ENCODE data around the gene BGN.

The BGN gene

DNA sequence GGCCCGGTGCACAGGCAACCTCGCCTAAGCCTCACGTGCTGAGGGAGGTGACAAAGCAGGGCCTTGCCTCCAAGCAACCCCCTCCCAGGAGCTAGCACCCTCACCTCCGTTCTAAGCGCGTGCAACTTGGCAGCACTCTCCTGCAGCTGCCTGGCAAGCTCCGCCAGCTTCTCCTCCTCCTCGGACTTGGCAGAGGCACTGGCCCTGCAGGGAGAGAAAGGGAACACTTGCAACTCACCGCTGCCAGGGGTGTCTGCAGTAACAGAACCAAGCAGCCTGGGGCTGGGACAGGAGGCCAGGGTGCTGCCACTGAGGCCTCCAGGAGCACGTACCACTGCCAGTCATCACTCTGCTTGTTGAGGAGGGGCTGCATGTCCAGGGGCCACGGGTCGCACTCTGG lies 38.6 kb upstream of the BGN start:
- no peaks in the 10 kb centered on the region for H3K9me3 Mint-ChIP-seq
- H3K27me3 Mint-ChIP-seq (ENCODE audit: low read depth): no peaks in the 10 kb centered on the region
- H3K4me3 Mint-ChIP-seq: no peak overlapping the region
- peaks cover 8% of the 10 kb centered on the region for H3K36me3 Mint-ChIP-seq (ENCODE audit: low read depth)
- H3K27ac Mint-ChIP-seq: no peak overlapping the region
- H3K4me1 Mint-ChIP-seq (ENCODE audit: low read depth): no peaks in the 10 kb centered on the region

DNA sequence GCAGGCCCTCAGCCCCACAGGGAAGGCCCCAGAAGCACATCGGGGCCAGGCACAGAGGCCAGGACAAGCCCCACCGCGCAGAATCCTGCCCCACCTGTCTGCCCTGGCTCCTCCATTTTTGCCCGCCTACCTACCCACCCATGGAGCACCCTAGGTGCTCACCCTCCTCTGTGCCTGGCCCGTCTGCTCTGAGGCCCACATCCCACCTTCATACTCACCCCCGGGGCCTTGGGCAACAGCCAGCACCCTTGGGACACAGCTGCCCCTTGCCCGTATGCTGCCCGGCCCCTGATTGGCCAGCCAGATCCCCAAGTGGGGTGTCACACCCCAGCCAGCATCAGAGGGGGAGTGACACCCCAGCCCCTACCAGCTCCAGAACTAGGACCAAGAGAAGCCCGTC lies 38.1 kb upstream of the BGN start:
- Mint-ChIP-seq H3K27me3 (ENCODE audit: low read depth) (no peaks in the 10 kb centered on the region), H3K4me3 (no peak overlapping the region), H3K9me3 (no peaks in the 10 kb centered on the region), H3K4me1 (ENCODE audit: low read depth) (no peaks in the 10 kb centered on the region), H3K27ac (no peak overlapping the region), H3K36me3 (ENCODE audit: low read depth) (peaks cover 8% of the 10 kb centered on the region)

DNA sequence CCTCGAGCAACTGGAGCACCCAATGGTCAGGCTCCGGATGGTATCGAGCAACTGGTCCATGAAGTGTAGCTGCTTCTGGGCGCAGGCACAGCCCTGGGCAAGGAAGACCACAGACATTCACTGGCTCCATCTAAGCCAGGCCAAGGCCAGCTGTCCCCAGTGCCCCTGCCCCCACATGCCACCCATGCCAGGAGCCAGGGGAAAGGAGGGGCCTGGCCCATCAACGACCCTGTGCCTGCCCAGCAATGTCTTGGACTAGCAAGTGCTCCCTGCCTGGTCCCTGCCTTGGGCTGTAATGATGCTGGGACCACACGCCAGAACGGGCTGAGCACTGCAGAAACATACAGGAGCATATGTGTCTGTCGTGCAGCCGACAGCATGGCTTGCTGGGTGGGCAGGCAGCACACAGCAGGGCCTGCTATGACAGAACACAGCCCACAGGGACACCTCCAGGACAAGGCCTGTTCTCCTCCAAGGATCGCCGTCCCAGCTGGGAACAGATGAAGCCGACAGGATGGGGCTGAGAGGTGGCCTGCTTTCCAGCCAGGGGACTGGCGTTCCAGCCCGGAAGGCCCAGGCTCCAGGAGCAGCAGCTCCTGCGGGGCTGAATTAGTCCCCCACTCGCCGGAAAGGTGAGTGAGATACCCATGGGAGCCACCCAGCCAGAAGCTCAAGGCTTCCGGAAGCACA lies 37.5 kb upstream of the BGN start:
- H3K27me3 Mint-ChIP-seq (ENCODE audit: low read depth): no peaks in the 10 kb centered on the region
- peaks cover 8% of the 10 kb centered on the region for H3K36me3 Mint-ChIP-seq (ENCODE audit: low read depth)
- H3K4me1 Mint-ChIP-seq (ENCODE audit: low read depth): no peaks in the 10 kb centered on the region
- no peak overlapping the region for H3K27ac Mint-ChIP-seq
- no peak overlapping the region for H3K4me3 Mint-ChIP-seq
- H3K9me3 Mint-ChIP-seq: no peaks in the 10 kb centered on the region

DNA sequence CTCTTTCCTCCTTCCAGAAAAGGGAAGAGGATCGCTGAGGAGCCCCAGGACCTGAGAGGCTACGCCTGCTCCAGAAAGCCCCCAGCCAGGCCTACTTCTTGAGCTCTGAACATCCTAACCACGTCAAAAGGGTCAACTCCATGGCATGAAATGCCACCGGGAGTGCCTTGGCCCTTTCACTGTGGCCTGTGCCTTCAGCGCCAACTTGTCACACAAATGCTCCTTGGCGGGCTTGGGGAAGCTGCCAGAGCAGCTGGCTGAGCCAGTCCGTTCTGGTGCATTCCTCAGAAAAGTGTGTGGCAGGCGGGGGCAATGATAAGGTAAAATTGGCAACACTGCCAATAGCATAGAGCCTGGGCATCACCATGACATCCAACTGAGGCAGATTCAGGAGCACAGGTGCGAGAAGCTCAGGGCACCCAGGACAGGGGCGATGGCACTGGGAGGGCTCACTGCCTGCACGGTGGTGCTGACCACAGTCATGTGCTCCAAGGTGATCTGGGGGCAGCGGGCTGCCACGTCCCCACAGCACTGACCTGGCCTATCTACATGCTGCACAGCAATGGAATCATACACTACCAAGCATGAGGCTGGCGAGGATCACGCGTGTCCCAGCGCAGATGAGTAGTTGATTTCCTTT lies 36.8 kb upstream of the BGN start:
- H3K4me3 Mint-ChIP-seq: no peak overlapping the region
- no peaks in the 10 kb centered on the region for H3K27me3 Mint-ChIP-seq (ENCODE audit: low read depth)
- H3K4me1 Mint-ChIP-seq (ENCODE audit: low read depth): no peaks in the 10 kb centered on the region
- no peak overlapping the region for H3K27ac Mint-ChIP-seq
- no peaks in the 10 kb centered on the region for H3K9me3 Mint-ChIP-seq
- H3K36me3 Mint-ChIP-seq (ENCODE audit: low read depth): peaks cover 8% of the 10 kb centered on the region

DNA sequence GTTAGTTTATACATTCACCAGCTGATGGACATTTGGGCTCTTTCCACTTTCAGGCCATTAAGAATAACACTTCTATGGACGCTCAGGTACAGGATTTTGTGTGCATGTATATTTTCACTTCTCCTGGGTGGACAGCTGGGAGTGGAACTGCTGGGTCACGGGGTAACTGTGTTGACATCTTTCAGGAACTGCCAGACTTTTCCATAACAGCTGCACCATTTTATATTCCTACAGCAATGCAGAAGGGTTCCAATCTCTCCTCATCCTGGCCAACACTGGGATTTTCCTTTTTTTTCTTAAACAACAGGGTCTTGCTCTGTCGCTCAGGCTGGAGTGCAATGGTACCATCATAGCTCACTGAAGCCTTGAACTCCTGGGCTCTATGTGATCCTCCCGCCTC lies 36.3 kb upstream of the BGN start:
- no peaks in the 10 kb centered on the region for H3K4me1 Mint-ChIP-seq (ENCODE audit: low read depth)
- peaks cover 8% of the 10 kb centered on the region for H3K36me3 Mint-ChIP-seq (ENCODE audit: low read depth)
- H3K4me3 Mint-ChIP-seq: no peak overlapping the region
- no peaks in the 10 kb centered on the region for H3K27me3 Mint-ChIP-seq (ENCODE audit: low read depth)
- H3K27ac Mint-ChIP-seq: no peak overlapping the region
- no peaks in the 10 kb centered on the region for H3K9me3 Mint-ChIP-seq

DNA sequence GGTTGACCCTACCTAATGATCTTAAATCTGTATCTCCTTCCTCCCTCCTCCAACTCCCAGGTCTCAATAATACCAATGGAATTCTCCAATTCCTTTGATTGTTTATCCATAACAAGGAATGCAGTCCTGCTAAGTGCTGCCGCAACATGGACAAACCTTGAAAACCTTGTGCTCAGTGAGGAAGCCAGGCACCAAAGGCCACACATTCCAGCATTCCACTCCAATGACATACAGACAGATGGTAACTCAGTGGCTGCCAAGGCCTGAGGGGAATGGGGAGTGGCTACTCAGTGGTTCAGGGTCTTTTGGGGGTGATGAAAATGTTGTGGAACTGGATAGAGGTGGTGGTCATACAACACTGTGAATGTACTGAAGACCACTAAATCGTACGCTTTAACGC lies 34.8 kb upstream of the BGN start:
- H3K4me1 Mint-ChIP-seq (ENCODE audit: low read depth): no peaks in the 10 kb centered on the region
- no peak overlapping the region for H3K27ac Mint-ChIP-seq
- no peaks in the 10 kb centered on the region for H3K27me3 Mint-ChIP-seq (ENCODE audit: low read depth)
- H3K9me3 Mint-ChIP-seq: no peaks in the 10 kb centered on the region
- H3K36me3 Mint-ChIP-seq (ENCODE audit: low read depth): peaks cover 8% of the 10 kb centered on the region
- H3K4me3 Mint-ChIP-seq: no peak overlapping the region

DNA sequence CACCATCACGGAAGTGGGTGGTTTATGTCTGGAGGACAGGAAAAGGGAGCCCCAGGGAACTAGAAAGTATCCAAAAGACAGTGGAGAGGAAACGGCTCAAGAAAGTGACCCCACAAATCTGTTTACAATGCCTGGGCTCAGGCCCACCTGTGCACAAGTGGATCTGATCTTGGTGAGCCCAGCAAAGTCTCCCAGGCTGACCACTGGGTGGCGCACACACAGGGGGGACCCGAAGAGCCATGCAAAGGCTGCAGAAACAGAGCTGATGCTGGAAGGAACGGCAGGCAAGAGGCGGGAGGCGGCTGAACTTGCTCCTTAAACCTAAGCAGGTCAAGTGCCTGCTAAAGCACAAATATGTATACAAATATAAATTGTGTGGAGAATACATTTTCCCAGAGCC lies 34.0 kb upstream of the BGN start:
- Mint-ChIP-seq H3K27ac (no peak overlapping the region), H3K4me1 (ENCODE audit: low read depth) (no peaks in the 10 kb centered on the region), H3K27me3 (ENCODE audit: low read depth) (no peaks in the 10 kb centered on the region), H3K36me3 (ENCODE audit: low read depth) (peaks cover 8% of the 10 kb centered on the region), H3K9me3 (no peaks in the 10 kb centered on the region), H3K4me3 (no peak overlapping the region)

DNA sequence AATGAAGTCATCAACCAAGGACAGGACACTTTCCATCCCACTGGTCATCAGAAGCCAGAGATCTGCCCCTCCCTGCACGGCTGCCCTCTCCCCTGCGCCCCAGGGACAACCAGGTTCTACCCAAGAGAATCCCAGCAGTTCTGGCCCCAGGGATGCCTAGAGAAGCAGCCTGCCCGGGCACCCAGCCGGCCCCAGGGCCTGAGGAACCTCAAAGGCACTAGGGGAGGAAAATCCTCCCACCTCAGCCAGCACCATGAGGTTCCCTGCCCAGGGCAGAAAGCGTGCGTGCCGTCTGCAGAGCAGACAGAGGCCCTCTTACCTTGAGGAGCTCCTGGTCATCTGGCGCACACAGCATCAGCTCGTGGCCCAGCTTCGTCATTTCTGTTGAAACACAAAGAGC lies 32.5 kb upstream of the BGN start:
- H3K36me3 Mint-ChIP-seq (ENCODE audit: low read depth): peaks cover 8% of the 10 kb centered on the region
- H3K27ac Mint-ChIP-seq: no peak overlapping the region
- H3K4me1 Mint-ChIP-seq (ENCODE audit: low read depth): no peaks in the 10 kb centered on the region
- H3K27me3 Mint-ChIP-seq (ENCODE audit: low read depth): no peaks in the 10 kb centered on the region
- no peak overlapping the region for H3K4me3 Mint-ChIP-seq
- H3K9me3 Mint-ChIP-seq: no peaks in the 10 kb centered on the region

DNA sequence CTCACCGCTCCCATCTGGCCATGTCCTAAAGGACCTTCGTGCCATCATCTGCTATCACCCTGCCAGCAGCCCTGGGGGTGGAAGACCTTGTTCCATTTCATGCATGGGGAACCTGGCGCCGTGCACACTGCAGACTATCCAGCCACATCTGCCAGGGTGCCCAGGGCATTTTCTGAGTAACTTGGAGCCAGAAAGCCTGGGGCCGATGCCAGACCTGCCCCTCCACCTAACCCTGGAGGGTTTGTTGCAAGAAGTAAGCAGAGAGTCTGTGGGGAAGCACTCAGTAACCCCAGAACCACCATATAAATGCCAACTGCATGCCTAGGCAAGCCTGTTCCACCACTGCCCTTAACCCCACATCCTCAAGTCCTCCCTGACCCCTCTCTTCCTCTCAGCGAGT lies 31.7 kb upstream of the BGN start:
- Mint-ChIP-seq H3K36me3 (ENCODE audit: low read depth) (peaks cover 8% of the 10 kb centered on the region), H3K9me3 (no peaks in the 10 kb centered on the region), H3K4me1 (ENCODE audit: low read depth) (no peaks in the 10 kb centered on the region), H3K4me3 (no peak overlapping the region), H3K27ac (no peak overlapping the region), H3K27me3 (ENCODE audit: low read depth) (no peaks in the 10 kb centered on the region)

DNA sequence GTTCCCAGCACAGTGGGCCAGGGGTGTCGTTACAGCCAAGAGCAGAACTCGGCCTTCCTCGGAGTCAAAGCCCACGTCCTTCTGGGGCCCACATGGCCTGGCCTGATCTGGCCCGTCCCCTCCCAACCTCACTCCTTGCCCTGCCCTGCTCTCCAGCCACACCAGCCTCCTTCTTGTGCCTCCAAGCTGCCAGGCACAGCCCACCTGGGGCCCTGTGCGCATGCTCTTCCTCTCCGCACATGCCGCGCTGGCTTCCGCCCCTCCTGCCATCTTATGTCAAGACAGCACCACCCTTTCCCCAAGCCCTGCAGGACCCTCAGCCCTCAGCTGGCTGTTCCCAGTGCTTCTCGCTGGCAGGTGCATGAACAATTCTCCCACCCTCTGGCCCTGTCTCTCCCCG lies 31.2 kb upstream of the BGN start:
- Mint-ChIP-seq H3K4me1 (ENCODE audit: low read depth) (no peaks in the 10 kb centered on the region), H3K27me3 (ENCODE audit: low read depth) (no peaks in the 10 kb centered on the region), H3K36me3 (ENCODE audit: low read depth) (peaks cover 8% of the 10 kb centered on the region), H3K4me3 (no peak overlapping the region), H3K9me3 (no peaks in the 10 kb centered on the region), H3K27ac (no peak overlapping the region)

DNA sequence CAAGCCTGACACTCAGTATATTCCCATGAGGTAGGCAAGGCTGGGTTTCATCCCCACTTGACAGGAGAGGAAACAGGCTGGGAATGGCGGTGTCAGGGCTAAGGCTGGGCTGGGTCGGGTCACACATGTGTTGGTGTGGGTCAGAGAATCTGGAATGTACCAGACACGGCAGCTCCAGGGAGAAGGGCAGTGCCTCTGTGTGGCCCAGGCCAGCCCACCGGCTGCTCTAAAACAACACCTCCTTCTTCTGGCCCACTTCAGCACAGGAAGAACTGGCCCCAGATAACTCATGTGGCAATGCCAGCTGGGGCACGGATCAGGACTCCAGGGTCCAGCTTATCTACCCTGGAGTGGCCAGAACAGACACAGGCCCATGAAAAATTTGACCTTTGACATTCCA lies 30.7 kb upstream of the BGN start:
- Mint-ChIP-seq H3K4me1 (ENCODE audit: low read depth) (no peaks in the 10 kb centered on the region), H3K36me3 (ENCODE audit: low read depth) (peaks cover 5% of the 10 kb centered on the region), H3K4me3 (no peak overlapping the region), H3K27me3 (ENCODE audit: low read depth) (no peaks in the 10 kb centered on the region), H3K27ac (no peak overlapping the region), H3K9me3 (no peaks in the 10 kb centered on the region)

DNA sequence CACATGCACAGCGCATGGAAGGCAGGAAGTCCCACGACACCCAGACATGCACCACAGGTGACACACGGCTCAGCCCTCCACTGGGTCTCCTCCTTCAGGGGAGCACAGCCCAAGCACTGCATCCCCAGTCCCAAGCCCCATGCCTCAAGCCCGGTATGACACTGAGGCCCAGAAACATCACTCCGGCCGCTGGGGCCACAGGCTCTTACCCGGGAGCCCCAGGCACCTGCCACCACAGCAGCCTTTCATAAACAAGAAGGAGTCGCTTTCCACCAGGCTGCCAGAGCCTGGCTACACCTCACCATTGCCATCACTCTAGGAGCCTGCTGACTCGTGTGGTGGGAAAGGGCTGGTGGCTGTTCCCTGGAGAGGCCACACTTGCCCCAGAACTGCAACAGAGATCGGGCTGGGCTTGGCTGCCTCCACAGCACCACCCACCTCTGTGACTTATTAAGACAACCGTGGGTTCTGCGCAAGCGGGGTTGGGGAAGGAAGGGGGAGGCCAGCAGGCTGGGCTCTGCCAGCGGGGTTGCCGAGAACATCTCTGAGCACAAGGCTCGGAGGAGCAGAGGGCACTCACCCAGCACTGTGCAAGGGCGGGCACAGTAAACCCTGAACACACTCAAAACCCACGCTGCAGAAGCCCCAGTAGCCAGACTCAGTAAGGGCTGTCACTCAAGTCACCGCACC lies 28.9 kb upstream of the BGN start:
- no peak overlapping the region for H3K4me3 Mint-ChIP-seq
- no peak overlapping the region for H3K27ac Mint-ChIP-seq
- peaks cover 1% of the 10 kb centered on the region for H3K36me3 Mint-ChIP-seq (ENCODE audit: low read depth)
- peaks cover 2% of the 10 kb centered on the region for H3K4me1 Mint-ChIP-seq (ENCODE audit: low read depth)
- H3K27me3 Mint-ChIP-seq (ENCODE audit: low read depth): no peaks in the 10 kb centered on the region
- H3K9me3 Mint-ChIP-seq: no peaks in the 10 kb centered on the region

DNA sequence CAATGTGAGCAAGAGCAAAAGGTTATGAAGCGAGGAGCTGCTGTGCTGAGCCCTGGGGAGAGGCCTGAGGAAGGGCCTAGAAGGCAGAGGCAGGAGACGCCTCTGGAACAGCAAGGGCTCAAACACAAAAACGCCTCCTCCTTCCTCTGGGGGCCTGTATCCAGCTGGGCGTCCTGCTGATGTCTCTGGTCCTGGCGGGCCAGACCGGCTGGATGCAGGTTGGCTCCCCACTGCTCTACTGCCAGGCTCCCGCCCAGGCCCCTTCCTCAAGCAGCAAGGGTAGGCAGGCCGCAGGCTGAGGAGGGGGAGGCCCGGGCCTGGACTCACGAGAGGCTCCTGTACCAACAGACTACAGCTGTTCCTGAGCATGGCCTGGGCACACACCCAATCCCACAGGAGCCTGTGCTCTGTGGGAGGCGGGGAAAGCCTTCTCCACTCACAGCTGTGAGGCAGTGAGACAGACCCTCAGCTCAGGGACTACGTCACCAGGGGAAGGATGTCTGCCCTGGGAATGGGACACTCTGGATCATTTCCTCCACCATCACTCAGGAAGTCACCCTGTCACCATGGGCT lies 26.7 kb upstream of the BGN start:
- Mint-ChIP-seq H3K9me3 (no peaks in the 10 kb centered on the region), H3K4me3 (peak overlapping the region; percentile 10), H3K27me3 (ENCODE audit: low read depth) (no peaks in the 10 kb centered on the region), H3K36me3 (ENCODE audit: low read depth) (no peaks in the 10 kb centered on the region), H3K27ac (no peak overlapping the region), H3K4me1 (ENCODE audit: low read depth) (peaks cover 5% of the 10 kb centered on the region)

DNA sequence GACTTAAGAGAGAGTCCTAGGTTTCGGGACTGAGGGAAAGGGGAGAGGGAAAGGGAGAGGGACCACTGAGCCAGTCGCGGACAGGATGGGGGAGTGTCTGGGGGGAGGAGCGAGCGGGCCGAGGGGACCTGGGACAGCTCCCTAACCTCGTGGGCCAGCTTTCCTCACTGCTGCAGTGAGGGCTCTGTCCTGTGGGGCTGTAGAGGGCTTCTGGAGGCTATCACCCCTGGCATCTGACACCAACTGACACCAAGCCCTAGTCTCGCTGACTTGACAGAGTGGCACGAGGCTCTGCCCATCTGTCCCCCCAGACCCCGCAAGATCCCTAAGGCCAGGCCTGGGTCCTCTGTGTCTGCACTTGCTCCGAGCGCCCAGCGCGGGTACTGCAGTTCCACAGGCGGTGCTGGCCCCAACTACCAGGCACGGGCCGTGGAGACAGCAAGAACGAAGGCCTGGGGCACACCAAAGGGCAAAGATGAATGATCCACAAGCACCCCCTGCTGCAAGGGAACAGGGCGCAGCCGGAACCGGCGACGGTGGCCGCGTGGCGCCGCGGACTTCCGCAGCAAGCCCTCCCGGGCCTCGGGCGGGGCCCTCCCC lies 24.9 kb upstream of the BGN start:
- Mint-ChIP-seq H3K36me3 (ENCODE audit: low read depth) (no peaks in the 10 kb centered on the region), H3K4me1 (ENCODE audit: low read depth) (peaks cover 5% of the 10 kb centered on the region), H3K27me3 (ENCODE audit: low read depth) (peaks cover 3% of the 10 kb centered on the region), H3K27ac (peak overlapping the region; percentile 73), H3K4me3 (peak overlapping the region; percentile 82), H3K9me3 (no peaks in the 10 kb centered on the region)
